HEK293 (cell line): ENCODE data around the gene C2orf78.

Source experiments
- CTCF ChIP-seq: fragments of 450-650 bp; formaldehyde crosslinking; IDR thresholded peaks from 2 replicates; pipeline ENCODE4 v1.5.1; 2016; ENCODE audit warnings: missing biosample characterization, missing genetic modification characterization
- ZSCAN30 ChIP-seq: fragments of 450-650 bp; IDR thresholded peaks from 2 replicates; pipeline ENCODE4 v1.5.1; 2018; ENCODE audit warnings: missing biosample characterization, mild to moderate bottlenecking, missing genetic modification characterization, moderate library complexity

GRCh38 chr2:73740767-73741166 is 43.2 kb upstream of the C2orf78 start:
- TF ChIP-seq CTCF (no peak), ZSCAN30 (tag by site-specific recombination) (no peak)
